ENCODE data around the gene TSHZ1.
"Not testable (repeated sequence)": the region's sequence is repeated elsewhere in the genome, so short reads cannot be mapped to it uniquely, and the experiment has no call there.

DNA sequence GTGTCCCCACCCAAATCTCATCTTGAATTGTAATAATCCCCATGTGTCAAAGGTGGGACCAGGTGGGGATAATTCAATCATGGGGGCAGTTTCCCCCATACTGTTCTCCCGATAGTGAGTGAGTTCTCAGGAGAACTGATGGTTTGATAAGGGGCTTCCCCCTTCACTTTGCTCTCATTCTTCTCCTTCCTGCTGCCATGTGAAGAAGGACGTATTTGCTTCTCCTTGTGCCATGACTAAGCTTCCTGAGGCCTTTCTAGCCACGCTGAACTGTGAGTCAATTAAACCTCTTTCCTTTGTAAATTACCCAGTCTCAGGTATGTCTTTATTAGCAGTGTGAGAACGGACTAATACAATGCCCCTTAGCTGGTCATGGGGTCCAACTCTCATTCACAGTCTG, 22.9 kb upstream of the TSHZ1 start:
- TF ChIP-seq, protein P1, sequence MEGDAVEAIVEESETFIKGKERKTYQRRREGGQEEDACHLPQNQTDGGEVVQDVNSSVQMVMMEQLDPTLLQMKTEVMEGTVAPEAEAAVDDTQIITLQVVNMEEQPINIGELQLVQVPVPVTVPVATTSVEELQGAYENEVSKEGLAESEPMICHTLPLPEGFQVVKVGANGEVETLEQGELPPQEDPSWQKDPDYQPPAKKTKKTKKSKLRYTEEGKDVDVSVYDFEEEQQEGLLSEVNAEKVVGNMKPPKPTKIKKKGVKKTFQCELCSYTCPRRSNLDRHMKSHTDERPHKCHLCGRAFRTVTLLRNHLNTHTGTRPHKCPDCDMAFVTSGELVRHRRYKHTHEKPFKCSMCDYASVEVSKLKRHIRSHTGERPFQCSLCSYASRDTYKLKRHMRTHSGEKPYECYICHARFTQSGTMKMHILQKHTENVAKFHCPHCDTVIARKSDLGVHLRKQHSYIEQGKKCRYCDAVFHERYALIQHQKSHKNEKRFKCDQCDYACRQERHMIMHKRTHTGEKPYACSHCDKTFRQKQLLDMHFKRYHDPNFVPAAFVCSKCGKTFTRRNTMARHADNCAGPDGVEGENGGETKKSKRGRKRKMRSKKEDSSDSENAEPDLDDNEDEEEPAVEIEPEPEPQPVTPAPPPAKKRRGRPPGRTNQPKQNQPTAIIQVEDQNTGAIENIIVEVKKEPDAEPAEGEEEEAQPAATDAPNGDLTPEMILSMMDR (conservative IDR thresholded peaks at IDR 0.05; ENCODE audit: low read depth in 2 of 2) = not testable (repeated sequence)
- not testable (repeated sequence) for TF ChIP-seq EZH2phosphoT487 (IDR thresholded peaks at IDR 0.05; ENCODE audit: unreplicated experiment); POLR2AphosphoS5 (IDR thresholded peaks at IDR 0.05; ENCODE audit: low read depth); EZH2 (IDR thresholded peaks at IDR 0.05; ENCODE audit: low read depth, unreplicated experiment)
- TF ChIP-seq, protein P2, sequence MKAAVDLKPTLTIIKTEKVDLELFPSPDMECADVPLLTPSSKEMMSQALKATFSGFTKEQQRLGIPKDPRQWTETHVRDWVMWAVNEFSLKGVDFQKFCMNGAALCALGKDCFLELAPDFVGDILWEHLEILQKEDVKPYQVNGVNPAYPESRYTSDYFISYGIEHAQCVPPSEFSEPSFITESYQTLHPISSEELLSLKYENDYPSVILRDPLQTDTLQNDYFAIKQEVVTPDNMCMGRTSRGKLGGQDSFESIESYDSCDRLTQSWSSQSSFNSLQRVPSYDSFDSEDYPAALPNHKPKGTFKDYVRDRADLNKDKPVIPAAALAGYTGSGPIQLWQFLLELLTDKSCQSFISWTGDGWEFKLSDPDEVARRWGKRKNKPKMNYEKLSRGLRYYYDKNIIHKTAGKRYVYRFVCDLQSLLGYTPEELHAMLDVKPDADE (IDR thresholded peaks at IDR 0.05) = not testable (repeated sequence)

Data from GM23338 (cell line).